Stimulated activated CD8-positive, alpha-beta memory T cell treated with anti-CD3 and anti-CD28 coated beads, Interleukin-12 subunit alpha, Interleukin-12 subunit beta, amount 100 ng/mL, for 4 hours (primary cell): ENCODE results near the gene SPANXN3.
"Not testable (repeated sequence)": the region's sequence is repeated elsewhere in the genome, so short reads cannot be mapped to it uniquely, and the experiment has no call there.

Experiments
- DNase-seq: peaks from one replicate; pipeline ENCODE4 v3.0.0-alpha.2; 2020; ENCODE audit warnings: low read depth

The SPANXN3 gene

GRCh38 chrX:143517375-143517774 is at the start of gene SPANXN3:
SPANXN3 (minus strand) TSS chrX:143517475; CDS start chrX:143517391, 84 bp downstream.
- not testable (repeated sequence) for DNase-seq

- no peak for DNase-seq
These were observed 18.9 kb upstream of the SPANXN3 start for GRCh38 chrX:143536176-143536575.

GRCh38 chrX:143502196-143502595 is 15.1 kb downstream of the SPANXN3 start:
- DNase-seq, result not testable (repeated sequence)

- no peak for DNase-seq
These were observed 16.5 kb downstream of the SPANXN3 start for GRCh38 chrX:143500751-143501150.

- DNase-seq, result no peak
These were observed 31.2 kb downstream of the SPANXN3 start for GRCh38 chrX:143486105-143486504.

GRCh38 chrX:143476751-143477150 is 40.5 kb downstream of the SPANXN3 start:
- no peak for DNase-seq

GRCh38 chrX:143472347-143472938 is 44.8 kb downstream of the SPANXN3 start:
- no peak for DNase-seq

GRCh38 chrX:143466130-143466529 is 51.1 kb downstream of the SPANXN3 start:
- no peak for DNase-seq

- DNase-seq, result no peak
These were observed 54.6 kb downstream of the SPANXN3 start for GRCh38 chrX:143462696-143463095.

- DNase-seq, result no peak
These were observed 55.7 kb downstream of the SPANXN3 start for GRCh38 chrX:143461606-143462005.
